Activated T-helper 1 cell treated with anti-CD3 and anti-CD28 coated beads, Interleukin-12 subunit alpha, Interleukin-12 subunit beta, Interleukin-2, Interleukin-4 antibody, amounts not matched to agents 30 ng/mL and 10 ng/mL and 1 ng/mL, durations not matched to agents 14 hours and 24 hours and 36 hours (primary cell): ENCODE data around the gene PIGS. TPM values are rescaled to one million over a fixed set of nuclear protein-coding genes. Genes with fewer than 3 reads are reported as not detected.

Experiments
- total RNA-seq: library from RNA; stranded (reverse); gene quantifications from 2 replicates; pipeline ENCODE4 v1.2.3, GENCODE V29; 2022

PIGS gene
- total RNA-seq, 1 donor from 2014 or later = 57.8 TPM

Other genes with a start within 250 kb of the PIGS start
- gene IFT20, start 236.1 kb downstream of the PIGS start, total RNA-seq = 21.3 and 25.8 TPM in 2 replicates
- gene TNFAIP1, start 235.8 kb downstream of the PIGS start, total RNA-seq = 35.1 and 39.9 TPM in 2 replicates
- gene POLDIP2, start 214.0 kb downstream of the PIGS start, total RNA-seq = 110 and 114 TPM in 2 replicates
- gene SEBOX, start 206.3 kb downstream of the PIGS start, total RNA-seq = not detected in 2 replicates
- gene VTN, start 201.2 kb downstream of the PIGS start, total RNA-seq = 0.31 and 0.34 TPM in 2 replicates
- gene SARM1, start 199.8 kb downstream of the PIGS start, total RNA-seq = 40.7 and 45.6 TPM in 2 replicates
- 7.8 and 8.1 TPM in 2 replicates for gene SLC46A1, start 165.3 kb downstream of the PIGS start, total RNA-seq
- gene SLC13A2, start 97.9 kb downstream of the PIGS start, total RNA-seq = not detected in 2 replicates
- not detected in 2 replicates for gene FOXN1, start 65.2 kb downstream of the PIGS start, total RNA-seq
- gene UNC119, start 18.9 kb downstream of the PIGS start, total RNA-seq = 63.3 and 63.9 TPM in 2 replicates
- 44.0 and 47.6 TPM in 2 replicates for gene ALDOC, start 5.4 kb upstream of the PIGS start, total RNA-seq
- gene SPAG5, start 27.5 kb upstream of the PIGS start, total RNA-seq = 81.9 and 83.1 TPM in 2 replicates
- gene RSKR, start 42.7 kb upstream of the PIGS start, total RNA-seq = 38.4 and 42.9 TPM in 2 replicates
- gene BLTP2, start 73.6 kb upstream of the PIGS start, total RNA-seq = 210 and 212 TPM in 2 replicates
- gene SDF2, start 90.4 kb upstream of the PIGS start, total RNA-seq = 47.9 and 51.0 TPM in 2 replicates
- gene SUPT6H, start 90.7 kb upstream of the PIGS start, total RNA-seq = 106 and 108 TPM in 2 replicates
- gene PROCA1, start 140.4 kb upstream of the PIGS start, total RNA-seq = 4.4 and 5.2 TPM in 2 replicates
- 17.6 and 18.2 TPM in 2 replicates for gene RAB34, start 146.3 kb upstream of the PIGS start, total RNA-seq
- 1,513 and 1,534 TPM in 2 replicates for gene RPL23A, start 148.5 kb upstream of the PIGS start, total RNA-seq
- 9.5 and 11.5 TPM in 2 replicates for gene TLCD1, start 154.7 kb upstream of the PIGS start, total RNA-seq
- 5.2 and 5.4 TPM in 2 replicates for gene NEK8, start 157.3 kb upstream of the PIGS start, total RNA-seq
- gene TRAF4, start 172.5 kb upstream of the PIGS start, total RNA-seq = 178 and 182 TPM in 2 replicates